GM10248 (cell line): ENCODE measurements around the gene TMEM201.
"Not testable (repeated sequence)": the region's sequence is repeated elsewhere in the genome, so short reads cannot be mapped to it uniquely, and the experiment has no call there.

Source experiments
- CTCF ChIA-PET: fragments of 300-600 bp; sonication (Branson Sonifier 250); formaldehyde crosslinking; extraction: SDS; loops from one replicate; lab custom pipeline; 2021; ENCODE audit warnings: antibody characterized with exemption; lab: Yijun Ruan, JAX
- POLR2A ChIA-PET: fragments of 350-650 bp; sonication (Branson Sonifier 250); formaldehyde crosslinking; extraction: SDS; loops from one replicate; lab custom pipeline; 2020; ENCODE audit warnings: antibody characterized with exemption; lab: Yijun Ruan, JAX
- DNase-seq: peaks from one replicate; pipeline ENCODE4 v3.0.0; 2012; ENCODE audit errors: extremely low spot score
- TF ChIP-seq, protein P1 (sequence below): IDR thresholded peaks from 2 replicates; pipeline ENCODE4 v1.5.1; 2012; ENCODE audit warnings: mild to moderate bottlenecking, low read depth; ENCODE audit errors: extremely low read depth, missing control alignments, control extremely low read depth

TMEM201 gene

DNA sequence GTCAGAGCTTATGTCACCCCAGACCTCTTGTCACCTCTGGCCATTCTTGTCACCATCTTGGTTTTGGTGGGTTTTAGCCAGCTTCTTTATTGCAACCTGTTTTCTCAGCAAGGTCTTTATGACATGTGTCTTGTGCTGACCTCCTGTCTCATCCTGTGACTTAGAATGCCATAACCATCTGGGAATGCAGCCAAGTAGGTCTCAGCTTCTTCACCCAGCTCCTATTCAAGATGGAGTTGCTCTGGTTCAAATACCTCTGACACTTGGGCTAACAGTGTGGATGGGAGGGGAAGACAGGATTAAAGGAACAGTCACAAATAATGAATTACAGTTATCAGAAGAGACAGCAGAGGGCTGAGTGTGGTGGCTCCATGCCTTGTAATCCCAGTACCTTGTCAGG, 32.3 kb downstream of the TMEM201 start:
- CTCF ChIA-PET, result interaction anchor here (1.5 kb wide), 1 partner anchor 15 kb away, joined by 3 read pairs; no protein-coding TSS in a partner anchor
- DNase-seq, result no peak
- POLR2A ChIA-PET, result no interaction called here
- TF ChIP-seq, protein P1, sequence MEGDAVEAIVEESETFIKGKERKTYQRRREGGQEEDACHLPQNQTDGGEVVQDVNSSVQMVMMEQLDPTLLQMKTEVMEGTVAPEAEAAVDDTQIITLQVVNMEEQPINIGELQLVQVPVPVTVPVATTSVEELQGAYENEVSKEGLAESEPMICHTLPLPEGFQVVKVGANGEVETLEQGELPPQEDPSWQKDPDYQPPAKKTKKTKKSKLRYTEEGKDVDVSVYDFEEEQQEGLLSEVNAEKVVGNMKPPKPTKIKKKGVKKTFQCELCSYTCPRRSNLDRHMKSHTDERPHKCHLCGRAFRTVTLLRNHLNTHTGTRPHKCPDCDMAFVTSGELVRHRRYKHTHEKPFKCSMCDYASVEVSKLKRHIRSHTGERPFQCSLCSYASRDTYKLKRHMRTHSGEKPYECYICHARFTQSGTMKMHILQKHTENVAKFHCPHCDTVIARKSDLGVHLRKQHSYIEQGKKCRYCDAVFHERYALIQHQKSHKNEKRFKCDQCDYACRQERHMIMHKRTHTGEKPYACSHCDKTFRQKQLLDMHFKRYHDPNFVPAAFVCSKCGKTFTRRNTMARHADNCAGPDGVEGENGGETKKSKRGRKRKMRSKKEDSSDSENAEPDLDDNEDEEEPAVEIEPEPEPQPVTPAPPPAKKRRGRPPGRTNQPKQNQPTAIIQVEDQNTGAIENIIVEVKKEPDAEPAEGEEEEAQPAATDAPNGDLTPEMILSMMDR, result no peak

DNA sequence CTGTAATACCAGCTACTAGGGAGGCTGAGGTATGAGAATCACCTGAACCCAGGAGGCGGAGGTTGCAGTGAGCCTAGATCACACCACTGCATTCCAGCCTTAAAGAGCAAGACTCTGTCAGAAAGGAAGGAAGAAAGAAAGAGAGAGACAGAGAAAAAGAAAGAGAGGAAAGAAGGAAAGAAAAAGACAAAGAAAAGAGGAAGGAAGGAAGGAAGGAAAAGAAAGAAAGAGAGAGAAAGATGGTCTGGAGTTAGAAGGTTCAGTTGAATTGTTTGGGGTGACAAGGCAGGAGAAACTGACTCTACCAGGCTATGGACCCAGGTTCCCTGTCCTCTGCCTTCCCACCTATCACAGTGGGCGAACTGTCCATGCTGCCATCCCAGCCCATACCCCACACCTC, 35.4 kb downstream of the TMEM201 start:
- POLR2A ChIA-PET, result no interaction called here
- TF ChIP-seq, protein P1, result no peak
- CTCF ChIA-PET, result interaction anchor here (1.2 kb wide), 1 partner anchor 9 kb away, joined by 8 read pairs; no protein-coding TSS in a partner anchor
- no peak for DNase-seq

DNA sequence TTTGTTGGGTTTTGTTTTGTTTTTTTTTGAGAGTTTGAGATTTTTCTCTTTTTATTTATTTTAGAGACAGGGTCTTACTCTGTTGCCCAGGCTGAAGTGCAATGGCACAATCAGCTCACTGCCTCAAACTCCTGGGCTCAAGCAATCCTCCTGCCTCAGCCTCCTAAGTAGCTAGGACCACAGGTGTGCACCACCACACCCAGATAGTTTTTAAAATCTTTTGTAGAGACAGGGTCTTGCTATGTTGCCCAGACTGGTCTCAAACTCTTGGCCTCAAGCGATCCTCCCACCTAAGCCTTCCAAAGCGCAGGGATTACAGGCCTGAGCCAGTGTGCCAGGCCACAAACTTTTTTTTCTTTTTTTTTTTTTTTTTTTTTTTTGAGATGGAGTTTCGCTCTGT, 36.3 kb downstream of the TMEM201 start:
- POLR2A ChIA-PET, result not testable (repeated sequence)
- CTCF ChIA-PET, result interaction anchor here (3.3 to 8.9 kb wide), 3 partner anchors 8 to 101 kb away, joined by 22 to 117 read pairs (median 37); partner anchors contain the start of gene PIK3CD

DNA sequence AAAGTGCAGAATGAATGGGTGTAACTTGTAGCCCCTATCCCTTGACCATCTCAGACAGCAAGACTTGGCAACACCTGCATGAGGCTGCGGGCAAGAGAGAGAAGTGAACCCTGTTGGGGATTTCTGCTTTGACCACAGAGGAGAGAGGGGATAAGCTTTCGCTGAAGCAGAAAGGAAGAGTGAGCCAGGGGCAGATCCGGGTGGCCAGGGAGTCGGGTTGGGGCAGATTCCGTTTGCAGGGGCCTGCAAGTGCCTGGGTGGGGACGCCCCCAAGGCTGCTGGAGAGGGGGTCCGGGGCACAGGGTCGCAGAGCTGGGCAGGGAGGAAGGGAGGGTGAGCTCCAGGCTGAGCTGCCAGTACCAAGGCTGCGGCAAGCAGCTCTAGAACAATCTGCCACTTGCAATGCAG, 37.5 kb downstream of the TMEM201 start:
- peak; percentile 80 for DNase-seq
- POLR2A ChIA-PET, result interaction anchor here (0.6 to 1.3 kb wide), 4 partner anchors 30 to 1504 kb away, joined by 3 to 7 read pairs (median 3); no protein-coding TSS in a partner anchor
- CTCF ChIA-PET, result interaction anchor here (0.6 to 8.9 kb wide), 42 partner anchors 9 to 803 kb away, joined by 3 to 117 read pairs (median 6); partner anchors contain the start of genes PIK3CD and TMEM201

More for the DNA sequence above, 36.3 kb downstream of the TMEM201 start:
- DNase-seq, result not testable (repeated sequence)

DNA sequence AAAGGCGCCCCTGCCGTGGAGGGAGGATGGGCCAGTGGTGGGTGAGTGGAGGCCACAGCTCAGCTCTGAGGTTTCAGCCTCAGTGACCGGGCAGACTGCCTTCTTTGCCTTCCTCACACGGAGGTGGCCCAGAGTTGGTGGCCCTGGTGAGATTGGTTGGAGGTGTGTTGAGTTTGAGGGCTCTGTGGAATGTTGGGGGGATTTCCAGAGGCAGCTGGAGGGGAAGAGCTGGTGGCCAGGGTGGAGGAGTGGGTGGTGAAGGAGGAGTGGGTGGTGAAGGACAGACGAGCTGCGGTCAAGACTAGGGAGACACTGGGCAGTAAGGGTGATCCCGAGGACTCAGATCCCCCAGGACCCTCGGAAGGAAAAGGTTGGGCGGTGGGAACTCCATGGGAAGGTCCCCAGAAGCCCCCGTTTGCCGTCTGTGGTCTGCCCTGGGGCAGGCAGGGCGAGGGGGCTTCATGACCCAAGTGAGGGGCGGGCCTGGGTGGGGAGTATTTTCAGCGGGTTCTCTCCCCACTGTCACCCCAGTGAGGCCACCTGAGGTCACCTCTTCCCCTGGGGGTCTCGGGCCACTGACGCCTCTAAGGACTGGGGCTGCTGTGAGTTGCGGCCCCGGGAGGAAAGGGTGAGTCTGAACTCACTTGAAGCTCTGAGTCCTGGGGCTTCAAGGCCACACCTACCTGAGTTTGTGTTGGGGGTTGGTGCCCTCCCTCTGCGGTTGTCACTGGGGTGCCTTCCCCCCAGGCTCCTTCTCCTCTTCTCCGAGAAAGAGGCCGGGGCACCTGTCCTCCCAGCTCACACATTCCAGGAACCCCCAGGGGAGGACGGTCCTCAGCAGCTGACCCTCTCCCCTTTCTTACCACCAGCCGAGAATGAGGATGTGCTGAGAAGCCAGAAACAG, 40.1 kb downstream of the TMEM201 start:
- ChIA-PET POLR2A (interaction anchor here (0.5 to 4.1 kb wide), 9 partner anchors 8 to 98 kb away, joined by 3 to 26 read pairs (median 3); no protein-coding TSS in a partner anchor), CTCF (interaction anchor here (1.1 to 8.9 kb wide), 21 partner anchors 11 to 286 kb away, joined by 3 to 117 read pairs (median 7); partner anchors contain the start of genes PIK3CD and TMEM201)
- peak; percentile 78 for DNase-seq
- TF ChIP-seq, protein P1, result no peak

More for the DNA sequence above, 37.5 kb downstream of the TMEM201 start:
- TF ChIP-seq, protein P1, result no peak

DNA sequence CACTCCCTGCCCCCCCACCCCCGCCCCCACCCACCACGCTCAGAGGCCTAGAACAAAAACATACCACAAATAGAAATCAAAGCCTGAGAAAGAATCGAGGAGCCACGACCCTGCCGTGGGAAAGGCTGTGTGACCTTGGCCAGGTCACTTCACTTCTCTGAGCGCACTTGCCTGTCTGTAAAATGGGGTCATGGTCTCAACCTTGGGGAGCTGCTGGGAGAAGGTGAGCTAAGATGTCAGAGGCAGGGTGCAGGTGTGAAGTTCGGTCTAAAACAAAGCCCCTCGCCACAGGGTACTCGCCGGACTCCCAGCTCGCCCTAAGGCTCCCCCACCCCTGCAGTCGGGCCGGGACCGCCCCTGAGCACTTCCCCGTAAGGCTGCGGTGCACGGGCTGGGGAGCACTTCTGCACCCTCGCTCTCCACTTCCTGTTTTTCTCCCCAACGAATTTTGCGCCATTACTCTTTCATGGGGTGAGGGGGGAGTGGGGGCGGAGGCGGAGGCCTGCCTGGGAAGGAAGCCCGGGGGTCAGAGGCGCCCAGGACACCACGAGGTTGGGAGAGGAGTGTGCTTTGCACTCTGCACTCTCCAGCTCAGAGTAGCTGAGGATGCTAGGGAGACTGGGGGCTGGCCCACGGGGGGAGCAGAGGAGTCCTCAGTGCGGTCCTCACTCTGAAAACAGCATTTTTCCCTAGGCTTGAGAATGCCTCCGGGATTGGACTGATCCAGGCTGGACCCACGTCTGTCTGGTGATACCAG, 40.9 kb downstream of the TMEM201 start:
- DNase-seq, result peak; percentile 82
- ChIA-PET CTCF (interaction anchor here (1.0 to 8.9 kb wide), 13 partner anchors 10 to 134 kb away, joined by 3 to 117 read pairs (median 18); partner anchors contain the start of gene PIK3CD), POLR2A (interaction anchor here (0.5 to 4.1 kb wide), 6 partner anchors 9 to 39 kb away, joined by 3 to 26 read pairs (median 3); no protein-coding TSS in a partner anchor)
- TF ChIP-seq, protein P1, result no peak
